ENCODE data around the gene MCEE. TPM values are rescaled to one million over a fixed set of nuclear protein-coding genes. Genes with fewer than 3 reads are reported as not detected.

Gene MCEE
- polyA plus RNA-seq, 1 of the 3 experiments (the other 2 are of a cell fraction): 6.2 TPM

DNA sequence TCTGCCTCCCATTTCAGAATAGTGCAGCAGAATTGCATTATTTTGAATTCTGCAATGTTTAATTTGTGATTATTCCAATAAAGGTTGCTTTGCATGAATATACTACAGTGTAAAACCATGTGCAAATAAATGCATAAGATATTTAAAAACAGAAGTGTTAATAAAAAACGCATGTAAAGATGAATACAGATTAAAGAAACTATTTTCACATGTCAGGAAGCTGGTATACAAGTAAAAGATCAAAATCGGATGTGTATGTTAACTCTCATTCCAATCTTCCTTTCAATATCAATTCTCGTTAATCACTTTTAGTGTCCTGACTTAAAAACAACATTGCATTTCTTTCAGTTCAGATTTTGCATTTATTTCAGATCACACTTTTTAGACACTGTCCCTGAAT, 3.1 kb downstream of the MCEE start:
- no peak overlapping the region for H3K4me2 ChIP-seq

GRCh38 chr2:71125506-71126294, 4.3 kb downstream of the MCEE start:
- Histone ChIP-seq H3K27ac (ENCODE audit: low read depth in 2 of 2, low read length in 1 of 2) (no peak overlapping the region), H3K36me3 (replicated peaks in 1 of 2; ENCODE audit: control insufficient read depth in 1 of 2, insufficient read depth in 2 of 2, low read length in 1 of 2) (peaks cover 6 to 10% of the 10 kb centered on the region in 2 experiments), H3K9me2 (no peaks in the 10 kb centered on the region), H4K20me1 (ENCODE audit: insufficient read depth) (no peaks in the 10 kb centered on the region), H3K79me2 (ENCODE audit: insufficient read depth) (peaks cover 39% of the 10 kb centered on the region), H2AFZ (ENCODE audit: low read depth) (no peak overlapping the region), H3K9me3 (no peaks in the 10 kb centered on the region), H3K4me1 (ENCODE audit: control insufficient read depth in 1 of 2, insufficient read depth in 2 of 2, low read depth in 1 of 2, low read length in 1 of 2) (peaks cover 0 to 2% of the 10 kb centered on the region in 2 experiments; a peak in 1 of 4 replicates), H3K9ac (no peak overlapping the region), H3K4me2 (no peak overlapping the region), H3F3A (replicated peaks; ENCODE audit: insufficient read depth) (peaks cover 6% of the 10 kb centered on the region), H3K4me3 (ENCODE audit: low read depth in 2 of 2, low read length in 1 of 2) (no peak overlapping the region), H3K27me3 (ENCODE audit: insufficient read depth) (no peaks in the 10 kb centered on the region)
- TF ChIP-seq RFX5 (IDR thresholded peaks at IDR 0.05; ENCODE audit: low read length): no peak
- TF ChIP-seq, protein P1, sequence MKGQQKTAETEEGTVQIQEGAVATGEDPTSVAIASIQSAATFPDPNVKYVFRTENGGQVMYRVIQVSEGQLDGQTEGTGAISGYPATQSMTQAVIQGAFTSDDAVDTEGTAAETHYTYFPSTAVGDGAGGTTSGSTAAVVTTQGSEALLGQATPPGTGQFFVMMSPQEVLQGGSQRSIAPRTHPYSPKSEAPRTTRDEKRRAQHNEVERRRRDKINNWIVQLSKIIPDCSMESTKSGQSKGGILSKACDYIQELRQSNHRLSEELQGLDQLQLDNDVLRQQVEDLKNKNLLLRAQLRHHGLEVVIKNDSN (IDR thresholded peaks at IDR 0.05; ENCODE audit: borderline replicate concordance, low read depth): no peak
- no peak for TF ChIP-seq FOXJ3 (CRISPR knock-in tag; IDR thresholded peaks at IDR 0.05)
- TF ChIP-seq RXRA (IDR thresholded peaks at IDR 0.05; ENCODE audit: borderline replicate concordance, low read depth): no peak
- no peak for TF ChIP-seq RCOR1 (IDR thresholded peaks at IDR 0.05; ENCODE audit: low read length)
- TF ChIP-seq MAX (IDR thresholded peaks at IDR 0.05; ENCODE audit: low read depth): no peak
- TF ChIP-seq, protein P2, sequence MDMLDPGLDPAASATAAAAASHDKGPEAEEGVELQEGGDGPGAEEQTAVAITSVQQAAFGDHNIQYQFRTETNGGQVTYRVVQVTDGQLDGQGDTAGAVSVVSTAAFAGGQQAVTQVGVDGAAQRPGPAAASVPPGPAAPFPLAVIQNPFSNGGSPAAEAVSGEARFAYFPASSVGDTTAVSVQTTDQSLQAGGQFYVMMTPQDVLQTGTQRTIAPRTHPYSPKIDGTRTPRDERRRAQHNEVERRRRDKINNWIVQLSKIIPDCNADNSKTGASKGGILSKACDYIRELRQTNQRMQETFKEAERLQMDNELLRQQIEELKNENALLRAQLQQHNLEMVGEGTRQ (IDR thresholded peaks at IDR 0.05; ENCODE audit: borderline replicate concordance, low read depth, low read length): no peak
- TF ChIP-seq, protein P3, sequence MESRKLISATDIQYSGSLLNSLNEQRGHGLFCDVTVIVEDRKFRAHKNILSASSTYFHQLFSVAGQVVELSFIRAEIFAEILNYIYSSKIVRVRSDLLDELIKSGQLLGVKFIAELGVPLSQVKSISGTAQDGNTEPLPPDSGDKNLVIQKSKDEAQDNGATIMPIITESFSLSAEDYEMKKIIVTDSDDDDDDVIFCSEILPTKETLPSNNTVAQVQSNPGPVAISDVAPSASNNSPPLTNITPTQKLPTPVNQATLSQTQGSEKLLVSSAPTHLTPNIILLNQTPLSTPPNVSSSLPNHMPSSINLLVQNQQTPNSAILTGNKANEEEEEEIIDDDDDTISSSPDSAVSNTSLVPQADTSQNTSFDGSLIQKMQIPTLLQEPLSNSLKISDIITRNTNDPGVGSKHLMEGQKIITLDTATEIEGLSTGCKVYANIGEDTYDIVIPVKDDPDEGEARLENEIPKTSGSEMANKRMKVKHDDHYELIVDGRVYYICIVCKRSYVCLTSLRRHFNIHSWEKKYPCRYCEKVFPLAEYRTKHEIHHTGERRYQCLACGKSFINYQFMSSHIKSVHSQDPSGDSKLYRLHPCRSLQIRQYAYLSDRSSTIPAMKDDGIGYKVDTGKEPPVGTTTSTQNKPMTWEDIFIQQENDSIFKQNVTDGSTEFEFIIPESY (IDR thresholded peaks at IDR 0.05; ENCODE audit: borderline replicate concordance, low read depth): no peak
- TF ChIP-seq CTCF (IDR thresholded peaks at IDR 0.05): no peak
- no peak for TF ChIP-seq ELF1 (IDR thresholded peaks at IDR 0.05)
- no peak for TF ChIP-seq TEAD4 (IDR thresholded peaks at IDR 0.05; ENCODE audit: borderline replicate concordance, insufficient read depth)
- no peak for TF ChIP-seq SMC3 (IDR thresholded peaks at IDR 0.05; ENCODE audit: low read depth, low read length)
- TF ChIP-seq IRF3 (IDR thresholded peaks at IDR 0.05; ENCODE audit: low read depth, low read length): no peak
- no peak for TF ChIP-seq POLR2AphosphoS5 (IDR thresholded peaks at IDR 0.05; ENCODE audit: low read depth, low read length)
- ChIA-PET POLR2A (no interaction called here), CTCF (interaction anchor here (1.7 kb wide), 1 partner anchor 25 kb away, joined by 6 read pairs; no protein-coding TSS in a partner anchor)
- WGBS (ENCODE audit: low lambda C conversion rate): 96% methylated on average over 7 of the region's 7 CpGs
- no peak for DNase-seq

More for the DNA sequence above, 3.1 kb downstream of the MCEE start:
- Histone ChIP-seq H3K9me3 (no peaks in the 10 kb centered on the region), H3K36me3 (replicated peaks in 1 of 2; ENCODE audit: control insufficient read depth in 1 of 2, insufficient read depth in 2 of 2, low read length in 1 of 2) (peaks cover 6 to 10% of the 10 kb centered on the region in 2 experiments), H3F3A (replicated peaks; ENCODE audit: insufficient read depth) (peaks cover 6% of the 10 kb centered on the region), H3K9me2 (no peaks in the 10 kb centered on the region), H3K27me3 (ENCODE audit: insufficient read depth) (no peaks in the 10 kb centered on the region), H4K20me1 (ENCODE audit: insufficient read depth) (peaks cover 1% of the 10 kb centered on the region), H2AFZ (ENCODE audit: low read depth) (no peak overlapping the region), H3K4me1 (ENCODE audit: control insufficient read depth in 1 of 2, insufficient read depth in 2 of 2, low read depth in 1 of 2, low read length in 1 of 2) (peaks cover under 1 to 7% of the 10 kb centered on the region in 2 experiments; a peak in 2 of 4 replicates), H3K79me2 (ENCODE audit: insufficient read depth) (peaks cover 51% of the 10 kb centered on the region), H3K4me3 (ENCODE audit: low read depth in 2 of 2, low read length in 1 of 2) (no peak overlapping the region), H3K9ac (no peak overlapping the region), H3K27ac (ENCODE audit: low read depth in 2 of 2, low read length in 1 of 2) (no peak overlapping the region)
- 72% methylated on average over 3 of the region's 3 CpGs for WGBS (ENCODE audit: low lambda C conversion rate)
- DNase-seq: no peak
- ChIA-PET POLR2A (no interaction called here), CTCF (interaction anchor here (1.7 kb wide), 1 partner anchor 26 kb away, joined by 6 read pairs; no protein-coding TSS in a partner anchor)
- TF ChIP-seq MXI1 (IDR thresholded peaks at IDR 0.05; ENCODE audit: low read depth, low read length): no peak
